NCI-H2081 treated with DMSO at 0.1 percent for 48 hours (cell line): ENCODE measurements around the gene UBXN6.

Experiments used
- DNase-seq: peaks from one replicate; lab custom pipeline; 2025; lab: John Stamatoyannopoulos, UW

The UBXN6 gene

GRCh38 chr19:4403005-4403761, 54.4 kb downstream of the UBXN6 start:
- DNase-seq: no peak

GRCh38 chr19:4402171-4403004, 55.2 kb downstream of the UBXN6 start, which contains the start of gene CHAF1A:
Gene CHAF1A (plus strand): TSS chr19:4402640. CDS start chr19:4402763, 123 bp downstream.
- DNase-seq: peak; percentile 98

- no peak for DNase-seq
Observed at GRCh38 chr19:4401769-4402170, 55.8 kb downstream of the UBXN6 start.

GRCh38 chr19:4400135-4400936, 57.3 kb downstream of the UBXN6 start, which contains the start of gene SH3GL1:
Gene SH3GL1 (minus strand): TSS chr19:4400547. CDS start chr19:4400368, 179 bp downstream.
- DNase-seq: peak; percentile 61

- no peak for DNase-seq
Observed at GRCh38 chr19:4399812-4400134, 57.8 kb downstream of the UBXN6 start.

- DNase-seq: no peak
Observed at GRCh38 chr19:4396949-4397783, 60.4 kb downstream of the UBXN6 start.
